OCI-LY1 (cell line): ENCODE results near the gene TKTL2.

ENCODE experiments used
- CTCF ChIP-seq: fragments of 200-600 bp; sonication (generic), shearing (Covaris generic); IDR thresholded peaks from 2 replicates; pipeline ENCODE4 v1.5.1; 2017; ENCODE audit warnings: mild to moderate bottlenecking, antibody characterized with exemption, low read length, moderate library complexity, mixed read lengths
- EZH2 ChIP-seq: fragments of 200-600 bp; sonication (generic), shearing (Covaris generic); IDR thresholded peaks from 2 replicates; pipeline ENCODE4 v1.8.0; 2017; ENCODE audit warnings: borderline replicate concordance, mixed run types, mild to moderate bottlenecking, antibody characterized with exemption, low read length, moderate library complexity, mixed read lengths

- TF ChIP-seq CTCF: no peak
- TF ChIP-seq EZH2: no peak
Measured at GRCh38 chr4:163500586-163500985, 27.0 kb upstream of the TKTL2 start.
